SJSA1 (cell line): ENCODE measurements around the gene CYSRT1. TPM values are rescaled to one million over a fixed set of nuclear protein-coding genes. Genes with fewer than 3 reads are reported as not detected.
A peak's percentile ranks its signal among the peaks of the same experiment; 100 is the strongest.

Experiments
- DNase-seq, 2 experiments: peaks; one replicate each; pipeline ENCODE4 v3.0.0-alpha.2; 2015 to 2020; ENCODE audit warnings: low spot score in 2 of 2, low read depth in 1 of 2
- H3K27ac ChIP-seq: fragments of 250-450 bp; sonication (Bioruptor Pico); 2 replicates; pipeline ENCODE4 v1.5.1; 2020; ENCODE audit warnings: mild to moderate bottlenecking, moderate library complexity
- H3K27me3 ChIP-seq: fragments of 250-450 bp; sonication (Bioruptor Pico); replicated peaks from 2 replicates; pipeline ENCODE4 v1.5.1; 2020; ENCODE audit warnings: mild to moderate bottlenecking, moderate library complexity
- H3K36me3 ChIP-seq: fragments of 250-450 bp; sonication (Bioruptor Pico); 2 replicates; pipeline ENCODE4 v1.5.1; 2020; ENCODE audit warnings: mild to moderate bottlenecking
- H3K4me1 ChIP-seq: fragments of 250-450 bp; sonication (Bioruptor Pico); replicated peaks from 2 replicates; pipeline ENCODE4 v1.6.1; 2021; ENCODE audit warnings: mild to moderate bottlenecking
- H3K4me3 ChIP-seq: fragments of 250-450 bp; sonication (Bioruptor Pico); 2 replicates; pipeline ENCODE4 v1.5.1; 2020; ENCODE audit warnings: mild to moderate bottlenecking
- H3K9me3 ChIP-seq: fragments of 250-450 bp; sonication (Bioruptor Pico); replicated peaks from 2 replicates; pipeline ENCODE4 v1.5.1; 2020; ENCODE audit warnings: mild to moderate bottlenecking
- total RNA-seq: library from RNA; depleted of rRNA; stranded (reverse); fragments of >200 nt; shearing (Covaris generic); gene quantifications from 2 replicates; pipeline ENCODE4 v1.2.3, GENCODE V29; 2014

The CYSRT1 gene
- total RNA-seq, 1 experiment from 2014 or later, result 0.24 TPM

DNA sequence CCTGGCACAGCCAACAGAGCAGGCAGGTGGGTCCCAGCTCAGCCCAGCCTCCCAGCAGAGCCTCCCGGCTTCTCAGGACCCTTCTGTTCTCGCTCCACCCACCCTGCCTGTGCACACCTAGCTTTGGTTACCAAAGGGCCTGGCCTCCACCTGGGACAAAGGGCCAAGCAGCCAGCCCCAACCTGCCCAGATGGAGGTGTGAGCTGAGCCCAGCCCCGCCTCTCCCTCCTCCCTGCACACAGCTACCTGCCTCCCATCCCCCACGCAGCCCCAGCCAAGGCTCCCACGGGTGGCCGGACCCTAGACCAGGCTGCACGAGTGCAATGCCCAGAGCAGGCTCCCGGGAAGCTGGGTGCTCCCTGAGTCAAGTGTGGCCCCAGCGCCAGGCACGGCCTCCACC is 30.1 kb upstream of the CYSRT1 start:
- DNase-seq, result no peak

DNA sequence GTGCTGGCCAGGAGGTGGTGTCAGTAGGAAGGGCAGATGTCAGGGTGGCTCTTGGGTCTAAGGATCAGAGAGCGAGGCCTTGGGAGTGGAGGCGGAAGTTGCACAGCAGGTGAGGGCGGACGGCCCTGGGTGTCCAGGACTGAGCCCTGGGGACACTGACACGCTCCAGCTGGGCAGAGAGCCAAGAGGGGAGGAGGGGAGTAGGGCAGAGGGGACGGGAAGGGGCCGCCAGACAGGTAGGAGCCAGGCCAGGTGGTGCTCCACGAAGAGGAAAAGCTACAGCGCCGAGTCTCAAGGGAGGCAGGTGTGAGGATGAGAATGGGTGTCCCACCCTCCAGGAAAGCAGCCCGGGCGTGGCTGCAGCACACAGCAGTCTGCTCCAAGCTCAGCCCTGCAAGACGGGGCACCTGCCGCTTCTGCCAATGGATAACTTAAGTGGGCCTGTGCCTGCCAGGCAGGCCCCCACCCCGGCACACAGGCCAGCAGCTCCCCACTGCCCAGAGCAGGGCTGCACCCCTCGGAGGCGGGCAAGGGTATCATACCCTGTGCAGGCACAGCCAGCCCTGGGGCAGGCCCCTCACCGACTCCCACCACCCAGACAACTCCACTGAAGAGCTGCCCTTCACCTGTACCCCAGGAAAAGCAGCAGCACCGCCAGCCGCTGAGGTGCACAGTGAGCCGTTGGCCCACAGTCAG is 29.3 kb upstream of the CYSRT1 start:
- peaks cover 8% of the 10 kb centered on the region; the same call in 1 of the 2 replicates for H3K4me1 ChIP-seq
- peaks cover 18% of the 10 kb centered on the region for H3K36me3 ChIP-seq
- DNase-seq, result no peak
- H3K9me3 ChIP-seq, result no peaks in the 10 kb centered on the region
- H3K27me3 ChIP-seq, result no peaks in the 10 kb centered on the region
- H3K27ac ChIP-seq, result no peak overlapping the region
- H3K4me3 ChIP-seq, result no peak overlapping the region

More for the DNA sequence above, 30.1 kb upstream of the CYSRT1 start:
- Histone ChIP-seq H3K4me1 (peaks cover 11% of the 10 kb centered on the region), H3K36me3 (peaks cover 25% of the 10 kb centered on the region), H3K9me3 (no peaks in the 10 kb centered on the region), H3K27ac (no peak overlapping the region), H3K4me3 (no peak overlapping the region), H3K27me3 (no peaks in the 10 kb centered on the region)

DNA sequence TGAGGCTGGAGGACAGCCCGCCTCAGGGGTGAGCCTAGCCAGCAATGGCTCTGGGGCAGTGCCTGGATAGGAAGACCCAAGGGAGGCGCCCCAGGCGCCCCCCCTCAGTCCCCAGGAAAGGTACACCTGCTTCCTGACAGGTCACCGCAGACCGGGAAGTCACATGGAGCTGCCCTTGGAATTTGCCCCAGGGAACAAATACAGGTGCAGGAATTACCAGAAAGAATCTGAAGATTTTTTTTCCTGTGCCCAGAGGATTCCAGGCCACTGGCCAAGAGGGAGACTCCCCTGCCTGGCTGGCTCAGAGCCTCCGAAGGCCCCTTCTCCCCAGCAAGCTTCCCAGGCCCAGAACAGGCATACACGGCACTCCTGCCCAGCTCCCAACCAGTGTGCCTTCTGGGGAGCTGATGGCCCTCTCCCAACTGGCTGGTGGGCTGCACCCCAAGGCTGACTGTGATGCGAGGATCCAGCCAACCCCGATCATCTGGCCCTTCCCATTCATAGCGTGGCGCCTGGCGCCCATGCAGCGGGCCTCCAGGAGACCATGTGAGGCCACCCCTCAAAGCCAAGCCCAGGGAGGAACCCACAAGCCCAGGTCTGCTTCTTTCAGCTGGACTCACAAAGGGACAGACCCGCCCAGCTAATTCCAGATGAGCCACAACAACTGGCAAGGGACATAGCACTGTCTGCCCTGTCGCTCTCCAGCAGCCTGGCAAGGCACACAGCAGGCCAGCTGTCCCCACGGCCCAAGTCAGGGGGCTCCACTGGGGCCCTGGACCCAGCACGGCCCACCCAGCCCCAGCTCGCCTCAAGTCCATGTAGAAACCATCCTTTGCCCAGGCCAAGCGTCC is 26.7 kb upstream of the CYSRT1 start:
- Histone ChIP-seq H3K4me3 (no peak overlapping the region), H3K27ac (no peak overlapping the region), H3K9me3 (no peaks in the 10 kb centered on the region), H3K4me1 (peaks cover 8% of the 10 kb centered on the region), H3K36me3 (no peaks in the 10 kb centered on the region; the same call in 1 of the 2 replicates), H3K27me3 (no peaks in the 10 kb centered on the region)
- no peak for DNase-seq

DNA sequence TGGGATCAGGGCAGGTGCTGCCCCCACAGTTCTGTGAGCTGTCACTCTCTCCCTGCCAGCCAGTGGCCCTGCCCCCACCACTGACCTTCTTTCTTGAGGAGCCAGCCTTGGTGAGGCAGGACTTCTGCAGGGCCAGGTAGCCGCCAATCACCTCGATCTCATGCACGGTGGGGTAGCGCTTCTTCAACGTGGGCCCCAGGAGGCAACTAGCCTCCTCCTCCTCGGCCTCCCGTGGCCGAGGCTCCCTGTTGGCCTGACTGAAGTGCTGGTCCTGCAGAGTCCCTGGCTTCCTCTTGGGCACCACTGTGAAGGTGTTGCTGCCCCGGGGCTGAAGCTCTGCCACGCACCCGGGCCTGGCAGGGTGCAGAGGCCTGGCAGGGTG is 26.1 kb upstream of the CYSRT1 start:
- no peak for DNase-seq
- Histone ChIP-seq H3K4me3 (no peak overlapping the region), H3K4me1 (peaks cover 8% of the 10 kb centered on the region)

DNA sequence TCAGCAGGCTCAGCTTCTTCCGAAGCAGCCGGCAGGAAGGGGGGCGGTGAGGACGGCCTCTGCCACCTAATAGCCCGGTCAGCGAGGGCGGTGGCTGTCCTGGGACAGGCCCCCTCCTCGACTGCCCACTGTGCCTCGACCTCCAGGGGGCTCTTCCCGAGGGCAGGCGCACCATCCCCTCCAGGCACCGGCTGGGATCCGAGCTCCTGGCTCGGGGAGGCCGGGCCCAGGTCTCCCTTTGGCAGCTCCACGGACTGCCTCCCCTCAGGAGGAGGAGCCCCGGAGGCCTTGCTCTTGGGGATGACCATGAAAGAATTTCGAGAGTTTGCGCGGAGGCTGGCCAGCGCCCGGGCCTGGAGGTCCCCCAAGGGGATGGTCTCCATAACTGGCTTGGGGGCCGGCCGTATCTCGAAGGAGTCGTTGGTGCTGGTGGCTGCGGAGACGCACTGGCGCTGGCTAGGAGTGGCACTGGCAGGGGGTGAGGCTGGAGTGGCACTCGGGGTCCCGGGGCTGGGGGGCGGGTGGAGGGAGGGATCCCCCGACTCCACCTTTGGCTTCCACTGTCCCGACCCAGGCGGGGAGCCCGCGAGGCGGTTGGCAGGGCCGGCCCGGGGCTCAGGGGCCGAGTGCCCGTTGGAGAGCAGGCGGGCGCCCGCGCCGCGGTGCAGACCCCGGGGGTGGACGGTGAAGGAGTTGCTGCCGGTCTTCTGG is 25.4 kb upstream of the CYSRT1 start:
- H3K27ac ChIP-seq, result no peak overlapping the region
- DNase-seq, result no peak
- peaks cover 15% of the 10 kb centered on the region for H3K4me1 ChIP-seq
- H3K36me3 ChIP-seq, result peaks cover 6% of the 10 kb centered on the region; the same call in 1 of the 2 replicates
- no peaks in the 10 kb centered on the region for H3K9me3 ChIP-seq
- peak overlapping the region; percentile 77 for H3K4me3 ChIP-seq
- H3K27me3 ChIP-seq, result no peaks in the 10 kb centered on the region

More for the DNA sequence above, 26.1 kb upstream of the CYSRT1 start:
- no peak overlapping the region for H3K27ac ChIP-seq
- peaks cover under 1% of the 10 kb centered on the region; the same call in 1 of the 2 replicates for H3K36me3 ChIP-seq
- no peaks in the 10 kb centered on the region for H3K27me3 ChIP-seq
- H3K9me3 ChIP-seq, result no peaks in the 10 kb centered on the region

DNA sequence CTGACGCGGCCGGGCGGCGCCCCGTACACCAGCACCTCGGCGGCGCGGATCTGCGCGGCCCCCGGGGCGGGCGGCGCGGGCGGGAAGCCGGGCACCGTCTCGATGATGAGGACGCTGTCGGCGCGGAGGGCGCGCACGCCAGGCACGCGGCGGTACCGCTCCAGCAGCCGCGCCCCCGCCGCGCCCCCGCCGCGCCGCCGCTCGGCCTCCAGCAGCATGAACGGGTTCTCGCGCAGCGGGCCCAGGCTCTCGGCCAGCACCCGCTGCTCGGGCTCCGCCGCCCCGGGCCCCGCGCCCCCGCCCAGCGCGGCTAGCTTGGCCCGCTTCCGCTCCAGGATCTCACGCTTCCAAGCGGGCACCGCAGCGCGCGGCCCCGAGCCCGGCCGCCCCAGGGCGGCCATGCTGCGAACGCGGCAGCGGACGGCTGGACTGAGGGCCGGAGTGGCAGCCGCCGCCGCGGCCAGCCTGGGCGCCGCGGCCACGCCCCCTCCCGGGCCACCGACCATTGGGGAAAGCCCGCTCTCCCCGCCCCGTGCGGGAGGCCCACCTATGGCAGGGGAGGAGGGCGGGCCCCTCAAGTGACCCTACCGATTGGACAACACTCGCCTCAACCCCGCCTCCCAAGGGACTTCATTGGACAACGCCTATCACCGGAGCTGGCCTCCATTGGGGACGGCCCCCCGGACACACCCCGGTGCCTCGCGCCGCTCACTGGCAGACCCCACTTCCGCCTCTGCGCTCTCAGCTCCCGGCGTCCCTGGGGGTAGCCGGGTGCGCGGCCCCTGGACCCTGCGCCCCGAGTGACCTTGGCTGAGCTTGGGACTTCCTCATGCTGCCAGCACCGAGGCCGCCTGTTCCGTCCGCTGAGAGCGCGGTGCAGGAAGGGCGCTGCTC is 24.4 kb upstream of the CYSRT1 start, which contains the start of gene TPRN:
Gene TPRN, minus strand, starts transcription at position 431 of the 894 bp plus-strand sequence. Its CDS starts 30 bp downstream, at position 401.
- Histone ChIP-seq H3K36me3 (peaks cover 14% of the 10 kb centered on the region; the same call in 1 of the 2 replicates), H3K4me3 (peak within 1 kb of the TSS; percentile 77), H3K27ac (no peak within 1 kb of the TSS), H3K4me1 (peaks cover 19% of the 10 kb centered on the region), H3K27me3 (no peaks in the 10 kb centered on the region), H3K9me3 (no peaks in the 10 kb centered on the region)
- peak; percentile 98 to 99 for DNase-seq

DNA sequence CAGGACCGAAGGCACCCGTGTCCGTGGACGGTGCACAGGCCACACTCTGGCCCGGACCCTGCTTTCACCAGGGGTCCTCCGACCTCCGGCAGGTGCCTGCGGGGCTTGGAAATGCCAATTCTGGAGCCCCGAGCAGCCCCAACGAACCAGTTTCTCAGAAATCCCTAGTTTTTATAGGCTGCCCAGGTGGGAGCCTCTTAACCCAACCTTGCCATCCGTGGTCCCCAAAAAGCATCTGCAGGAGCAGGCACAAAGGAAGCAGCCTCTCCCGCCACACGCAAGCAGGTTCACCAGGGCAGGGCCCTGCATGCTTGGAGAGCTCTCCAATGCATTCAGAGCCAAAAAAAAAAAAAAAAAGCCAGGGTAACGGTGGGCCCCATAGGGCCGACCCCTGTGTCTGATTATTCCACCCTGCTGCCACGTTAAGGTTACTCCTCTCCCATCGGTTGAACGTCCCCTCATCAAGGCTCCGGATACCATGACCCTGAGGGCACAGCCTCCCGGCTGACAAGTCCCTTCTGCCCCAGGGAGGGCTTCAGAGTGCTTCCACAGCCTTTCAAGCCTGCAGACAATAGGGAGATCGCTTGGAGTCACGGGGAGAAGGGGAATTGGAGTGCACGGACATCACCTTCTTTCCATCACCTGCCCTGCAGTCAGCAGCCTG is 23.6 kb upstream of the CYSRT1 start:
- peaks cover 21% of the 10 kb centered on the region for H3K4me1 ChIP-seq
- no peaks in the 10 kb centered on the region for H3K9me3 ChIP-seq
- no peak for DNase-seq
- H3K4me3 ChIP-seq, result peak overlapping the region; percentile 77
- no peaks in the 10 kb centered on the region for H3K27me3 ChIP-seq
- H3K27ac ChIP-seq, result no peak overlapping the region
- peaks cover 16% of the 10 kb centered on the region; the same call in 1 of the 2 replicates for H3K36me3 ChIP-seq

DNA sequence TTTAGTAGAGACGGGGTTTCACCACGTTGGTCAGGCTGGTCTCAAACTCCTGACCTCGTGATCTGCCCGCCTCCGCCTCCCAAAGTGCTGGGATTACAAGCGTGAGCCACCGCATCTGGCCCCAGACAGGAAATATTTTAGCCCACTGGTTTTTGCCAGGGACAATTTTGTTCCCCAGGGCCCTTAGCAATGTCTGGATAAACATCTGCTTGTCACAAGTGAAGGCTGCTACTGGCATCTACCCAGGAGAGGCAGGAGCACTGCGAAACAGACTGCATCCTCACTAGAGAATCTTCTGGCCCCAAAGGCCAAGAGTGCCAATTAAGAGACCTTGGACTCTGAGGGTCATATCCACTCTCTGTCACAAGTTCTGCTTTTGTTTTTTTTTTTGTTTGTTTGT is 22.0 kb upstream of the CYSRT1 start:
- no peak overlapping the region for H3K4me3 ChIP-seq
- H3K36me3 ChIP-seq, result peaks cover 30% of the 10 kb centered on the region
- no peaks in the 10 kb centered on the region for H3K27me3 ChIP-seq
- H3K4me1 ChIP-seq, result peaks cover 27% of the 10 kb centered on the region
- no peaks in the 10 kb centered on the region for H3K9me3 ChIP-seq
- no peak overlapping the region for H3K27ac ChIP-seq
- DNase-seq, result no peak

DNA sequence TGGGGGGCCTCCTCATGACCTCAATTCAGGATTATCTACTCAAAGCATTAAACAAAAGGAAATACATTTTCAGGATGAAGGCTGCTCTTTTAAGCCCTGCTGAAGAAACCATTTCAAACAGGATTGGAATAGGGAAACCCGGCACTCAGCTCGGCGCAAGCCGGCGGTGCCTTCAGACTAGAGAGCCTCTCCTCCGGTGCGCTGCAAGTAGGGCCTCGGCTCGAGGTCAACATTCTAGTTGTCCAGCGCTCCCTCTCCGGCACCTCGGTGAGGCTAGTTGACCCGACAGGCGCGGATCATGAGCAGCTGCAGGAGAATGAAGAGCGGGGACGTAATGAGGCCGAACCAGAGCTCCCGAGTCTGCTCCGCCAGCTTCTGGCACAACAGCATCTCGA is 20.2 kb upstream of the CYSRT1 start:
- Histone ChIP-seq H3K27ac (no peak overlapping the region), H3K4me1 (peaks cover 20% of the 10 kb centered on the region), H3K4me3 (peak overlapping the region; percentile 88), H3K36me3 (peaks cover 40% of the 10 kb centered on the region), H3K9me3 (no peaks in the 10 kb centered on the region), H3K27me3 (no peaks in the 10 kb centered on the region)
- DNase-seq, result no peak

DNA sequence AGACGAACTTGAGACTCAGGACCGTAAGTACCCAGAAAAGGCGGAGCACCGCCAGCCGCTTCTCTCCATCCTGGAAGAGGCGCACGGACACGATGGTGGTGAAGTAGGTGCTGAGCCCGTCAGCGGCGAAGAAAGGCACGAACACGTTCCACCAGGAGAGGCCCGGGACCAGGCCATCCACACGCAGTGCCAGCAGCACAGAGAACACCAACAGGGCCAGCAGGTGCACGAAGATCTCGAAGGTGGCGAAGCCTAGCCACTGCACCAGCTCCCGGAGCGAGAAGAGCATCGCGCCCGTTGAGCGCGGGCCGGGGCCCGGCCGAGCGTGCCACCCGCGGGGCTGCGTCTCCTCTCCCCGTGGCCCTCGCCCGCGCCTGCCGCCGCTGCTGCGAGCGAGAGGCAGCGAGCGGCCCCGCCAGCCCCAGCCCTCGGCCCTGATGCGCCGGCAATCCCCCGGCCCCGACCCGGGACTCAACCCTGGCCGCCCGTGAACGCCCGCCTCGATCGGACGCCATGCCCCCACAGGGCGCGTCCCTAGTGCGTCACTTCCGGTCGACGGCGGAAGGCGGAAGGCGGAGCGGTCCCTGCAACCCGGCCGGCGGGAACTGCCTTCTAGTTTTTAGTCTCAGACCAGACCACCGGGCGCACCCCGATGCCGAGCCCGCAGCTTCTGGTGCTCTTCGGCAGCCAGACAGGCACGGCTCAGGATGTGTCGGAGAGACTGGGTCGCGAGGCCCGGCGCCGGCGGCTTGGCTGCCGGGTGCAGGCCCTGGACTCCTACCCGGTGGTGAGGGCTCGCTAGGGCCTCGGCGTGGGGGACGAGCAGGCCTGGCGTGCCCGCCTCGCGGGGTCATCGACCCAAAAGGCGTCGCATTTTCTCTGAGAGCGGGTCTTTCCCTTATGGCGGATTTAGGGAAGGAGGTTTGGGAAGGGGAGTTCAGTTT is 19.6 kb upstream of the CYSRT1 start, which contains the start of the genes NDOR1 and TMEM203:
Gene NDOR1, plus strand, starts transcription at position 575 of the 944 bp plus-strand sequence. Its CDS starts 78 bp downstream, at position 653.
Gene TMEM203, minus strand, starts transcription at position 523 of the 944 bp plus-strand sequence. Its CDS starts 234 bp downstream, at position 289.
- Histone ChIP-seq H3K27me3 (no peaks in the 10 kb centered on the region), H3K9me3 (no peaks in the 10 kb centered on the region), H3K36me3 (peaks cover 43% of the 10 kb centered on the region), H3K4me1 (peaks cover 19% of the 10 kb centered on the region), H3K4me3 (peak within 1 kb of the TSS; percentile 88), H3K27ac (peak within 1 kb of the TSS; percentile 46)
- peak; percentile 74 to 88 for DNase-seq

DNA sequence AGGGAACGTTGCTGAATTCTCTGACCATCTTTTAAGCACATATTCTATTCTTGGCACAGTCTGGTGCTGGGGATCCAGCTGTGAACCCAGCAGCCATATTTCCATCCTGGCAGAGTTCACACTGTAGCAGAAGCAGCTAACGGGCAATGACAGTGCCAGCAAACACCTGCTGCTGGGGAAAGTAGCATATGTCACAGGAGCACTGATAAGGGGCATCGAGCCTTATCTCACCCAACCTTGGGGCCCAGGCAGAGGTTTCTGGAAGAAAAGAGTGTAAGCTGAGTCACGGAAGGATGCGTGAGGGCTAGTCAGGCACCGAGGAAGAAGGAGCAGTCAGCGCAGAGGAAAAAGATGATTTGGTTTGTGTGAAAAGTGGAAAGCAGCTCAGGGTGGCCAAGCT is 18.4 kb upstream of the CYSRT1 start:
- H3K27me3 ChIP-seq, result no peaks in the 10 kb centered on the region
- peak overlapping the region; percentile 88 for H3K4me3 ChIP-seq
- peaks cover 19% of the 10 kb centered on the region for H3K4me1 ChIP-seq
- no peaks in the 10 kb centered on the region for H3K9me3 ChIP-seq
- no peak for DNase-seq
- H3K27ac ChIP-seq, result no peak overlapping the region
- H3K36me3 ChIP-seq, result peaks cover 43% of the 10 kb centered on the region
